Sigmoid colon (tissue), 7 donors: ENCODE measurements around the gene GALNT17. TPM values are rescaled to one million over a fixed set of nuclear protein-coding genes. Genes with fewer than 3 reads are reported as not detected.

Experiments used
- DNase-seq: peaks from one replicate; pipeline ENCODE4 v3.0.0-alpha.2; 2019
- H3K27ac ChIP-seq, 4 donors: fragments of 200-600 bp; sonication (generic); one replicate each; pipeline ENCODE4 v1.5.1; 2016 to 2019; ENCODE audit warnings: mild to moderate bottlenecking in 1 of 4
- H3K27me3 ChIP-seq, 3 donors: fragments of 200-600 bp; sonication (generic); one replicate each; pipeline ENCODE4 v1.5.1; 2019; ENCODE audit warnings: mild to moderate bottlenecking in 1 of 3
- H3K36me3 ChIP-seq, 4 donors: fragments of 200-600 bp; sonication (generic); one replicate each; pipeline ENCODE4 v1.5.1; 2016 to 2019
- H3K4me1 ChIP-seq, 4 donors: fragments of 200-600 bp; sonication (generic); one replicate each; pipeline ENCODE4 v1.5.1; 2017 to 2019
- H3K4me3 ChIP-seq, 4 donors: fragments of 200-600 bp; sonication (generic); one replicate each; pipeline ENCODE4 v1.5.1; 2017 to 2019; ENCODE audit warnings: mild to moderate bottlenecking in 2 of 4, moderate library complexity in 1 of 4
- H3K9me3 ChIP-seq, 4 donors: fragments of 200-600 bp in 3 of 4; sonication (generic) in 3 of 4; one replicate each; pipeline versions ENCODE4 v1.5.1 to v1.6.1; 2013 to 2019
- CTCF ChIP-seq, 4 experiments: fragments of 450-650 bp in 3 of 4; fragments of 200-600 bp in 1 of 4; IDR thresholded peaks; one replicate each; pipeline ENCODE4 v1.5.1; 2016 to 2019; ENCODE audit warnings: antibody characterized with exemption in 4 of 4, mild to moderate bottlenecking in 3 of 4, moderate library complexity in 2 of 4
- EP300 ChIP-seq, 4 donors: sonication (generic); formaldehyde crosslinking; IDR thresholded peaks; one replicate each; pipeline ENCODE4 v1.6.1; 2017; ENCODE audit warnings: antibody characterized with exemption in 4 of 4
- POLR2A ChIP-seq, 2 donors: fragments of 450-650 bp; IDR thresholded peaks; one replicate each; pipeline ENCODE4 v1.6.1; 2016; ENCODE audit warnings: antibody characterized with exemption in 2 of 2, mild to moderate bottlenecking in 2 of 2, moderate library complexity in 2 of 2
- POLR2AphosphoS5 ChIP-seq, 4 donors: sonication (generic); formaldehyde crosslinking; IDR thresholded peaks; one replicate each; pipeline ENCODE4 v1.6.1; 2017; ENCODE audit warnings: antibody characterized with exemption in 4 of 4
- WGBS, 2 donors: extraction: QIAGEN DNeasy Blood & Tissue Kit; methylation state at CpG; one replicate each; pipeline ENCODE4 v1.1.7; 2013; 5-methylcytosine and 5-hydroxymethylcytosine counted together
- intact Hi-C: fragments of 100-400 bp; cut with DNase I; formaldehyde crosslinking; loops from one replicate; pipeline ENCODE4 v1.15.1; 2023
- polyA plus RNA-seq, 3 donors: library from polyadenylated mRNA; stranded (reverse); fragments of 200-250 nt; gene quantifications; one replicate each; pipeline ENCODE4 v1.2.3, GENCODE V29; 2013
- total RNA-seq, 4 donors: library from RNA; depleted of rRNA; stranded (reverse); fragments of >200 nt; gene quantifications; one replicate each; pipeline ENCODE4 v1.1.0, GENCODE V29; 2016
- donor health status: healthy with polysubstance abuse.
- donor health status: Bipolar disorder and iron deficiency.
- donor health status: healthy.

The GALNT17 gene
- total and polyA plus RNA-seq, 7 donors: 1.8 to 45.4 (median 15.1) TPM; not detected in 1

DNA sequence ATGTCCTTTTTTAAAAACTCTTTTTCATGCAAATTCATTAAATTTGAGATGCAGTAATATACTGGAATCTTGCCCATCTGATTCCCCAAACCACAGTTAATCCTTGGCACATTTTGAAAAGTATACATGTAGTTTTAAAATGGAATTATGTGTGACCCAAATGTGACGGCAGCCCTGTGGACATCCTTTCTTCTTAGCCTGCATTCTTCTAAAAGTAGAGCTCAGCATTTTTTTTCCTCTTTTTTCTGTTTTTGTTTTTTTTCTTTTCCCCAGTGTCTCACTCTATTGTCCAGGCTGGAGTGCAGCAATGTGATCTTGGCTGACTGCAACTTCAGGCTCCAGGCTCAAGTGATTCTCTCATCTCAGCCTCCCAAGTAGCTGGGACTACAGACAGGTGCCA, 338.9 kb downstream of the GALNT17 start:
- WGBS, 2 donors: 87 to 90% methylated on average over 1 of the region's 1 CpG

GRCh38 chr7:71472962-71473361, 341.0 kb downstream of the GALNT17 start:
- Histone ChIP-seq H3K36me3 (no peaks in the 10 kb centered on the region), H3K4me1 (no peaks in the 10 kb centered on the region), H3K27me3 (no peaks in the 10 kb centered on the region), H3K4me3 (no peak overlapping the region), H3K9me3 (peaks cover 0 to 3% (median 0%) of the 10 kb centered on the region in 4 donors), H3K27ac (no peak overlapping the region)
- WGBS, 2 donors: 78 to 79% methylated on average over 2 of the region's 2 CpGs
- no peak for DNase-seq
- TF ChIP-seq POLR2A (IDR thresholded peaks at IDR 0.05) (no peak), EP300 (IDR thresholded peaks at IDR 0.05) (no peak), POLR2AphosphoS5 (IDR thresholded peaks at IDR 0.05) (no peak), CTCF (IDR thresholded peaks at IDR 0.05) (no peak)
- intact Hi-C loops: no loop called here

More for the DNA sequence above, 338.9 kb downstream of the GALNT17 start:
- H3K27me3 ChIP-seq: no peaks in the 10 kb centered on the region
- H3K4me1 ChIP-seq: no peaks in the 10 kb centered on the region
- no peaks in the 10 kb centered on the region for H3K36me3 ChIP-seq
- DNase-seq: no peak
- no peak for TF ChIP-seq CTCF (IDR thresholded peaks at IDR 0.05)
- no peak for TF ChIP-seq POLR2A (IDR thresholded peaks at IDR 0.05)
- no peak for TF ChIP-seq POLR2AphosphoS5 (IDR thresholded peaks at IDR 0.05)
- no peak for TF ChIP-seq EP300 (IDR thresholded peaks at IDR 0.05)
- no peak overlapping the region for H3K27ac ChIP-seq
- intact Hi-C loops: no loop called here
- no peak overlapping the region for H3K4me3 ChIP-seq
- peaks cover 0 to 3% (median 0%) of the 10 kb centered on the region in 4 donors for H3K9me3 ChIP-seq

GRCh38 chr7:71473366-71473967, 341.5 kb downstream of the GALNT17 start:
- no peak for DNase-seq
- Histone ChIP-seq H3K27me3 (no peaks in the 10 kb centered on the region), H3K9me3 (peaks cover 0 to 3% (median 0%) of the 10 kb centered on the region in 4 donors), H3K36me3 (no peaks in the 10 kb centered on the region), H3K4me1 (no peaks in the 10 kb centered on the region), H3K27ac (no peak overlapping the region), H3K4me3 (no peak overlapping the region)
- 81 to 83% methylated on average over 2 of the region's 2 CpGs for WGBS, 2 donors
- intact Hi-C loops: no loop called here
- TF ChIP-seq EP300 (IDR thresholded peaks at IDR 0.05) (no peak), POLR2A (IDR thresholded peaks at IDR 0.05) (no peak), POLR2AphosphoS5 (IDR thresholded peaks at IDR 0.05) (no peak), CTCF (IDR thresholded peaks at IDR 0.05) (no peak)

GRCh38 chr7:71477441-71477840, 345.5 kb downstream of the GALNT17 start:
- Histone ChIP-seq H3K27me3 (no peaks in the 10 kb centered on the region), H3K4me3 (no peak overlapping the region), H3K9me3 (peaks cover 0 to 3% (median 0%) of the 10 kb centered on the region in 4 donors), H3K36me3 (no peaks in the 10 kb centered on the region), H3K4me1 (peaks cover 0 to 10% (median 0%) of the 10 kb centered on the region in 4 donors), H3K27ac (no peak overlapping the region)
- TF ChIP-seq CTCF (IDR thresholded peaks at IDR 0.05): no peak
- no peak for TF ChIP-seq POLR2AphosphoS5 (IDR thresholded peaks at IDR 0.05)
- no peak for TF ChIP-seq EP300 (IDR thresholded peaks at IDR 0.05)
- TF ChIP-seq POLR2A (IDR thresholded peaks at IDR 0.05): no peak
- 83 to 86% methylated on average over 7 of the region's 7 CpGs for WGBS, 2 donors
- DNase-seq: no peak
- intact Hi-C loops: no loop called here

- H3K36me3 ChIP-seq: no peaks in the 10 kb centered on the region
- H3K9me3 ChIP-seq: peaks cover 0 to 3% (median 0%) of the 10 kb centered on the region in 4 donors
- WGBS, 2 donors: 48 to 49% methylated on average over 2 of the region's 2 CpGs
- H3K4me1 ChIP-seq: peaks cover 0 to 10% (median 0%) of the 10 kb centered on the region in 4 donors
- DNase-seq: no peak
- no peak overlapping the region for H3K27ac ChIP-seq
- intact Hi-C loops: no loop called here
- no peaks in the 10 kb centered on the region for H3K27me3 ChIP-seq
- no peak overlapping the region for H3K4me3 ChIP-seq
- no peak for TF ChIP-seq CTCF (IDR thresholded peaks at IDR 0.05)
- TF ChIP-seq POLR2AphosphoS5 (IDR thresholded peaks at IDR 0.05): no peak
- TF ChIP-seq POLR2A (IDR thresholded peaks at IDR 0.05): no peak
- TF ChIP-seq EP300 (IDR thresholded peaks at IDR 0.05): no peak
Measured at GRCh38 chr7:71479231-71479630, 347.3 kb downstream of the GALNT17 start.
